Stimulated activated CD4-positive, alpha-beta T cell treated with anti-CD3 and anti-CD28 coated beads, TNF-alpha, amount 100 ng/mL, for 4 hours (primary cell): Measurements from ENCODE around the gene SGPP1.
A peak's percentile ranks its signal among the peaks of the same experiment; 100 is the strongest.
"Not testable (repeated sequence)": the region's sequence is repeated elsewhere in the genome, so short reads cannot be mapped to it uniquely, and the experiment has no call there.

Experiments
- DNase-seq, 3 experiments: peaks; one replicate each; pipeline ENCODE4 v3.0.0-alpha.2; 2020; ENCODE audit warnings: low read depth in 3 of 3

The SGPP1 gene

GRCh38 chr14:63727736-63728728 is at the start of gene SGPP1:
Gene SGPP1 (minus strand): TSS chr14:63728065. CDS start chr14:63727944, 121 bp downstream.
- DNase-seq, result peak; percentile 51 to 56 (median 55)

GRCh38 chr14:63777024-63777423 is 49.2 kb upstream of the SGPP1 start:
- no peak for DNase-seq

DNA sequence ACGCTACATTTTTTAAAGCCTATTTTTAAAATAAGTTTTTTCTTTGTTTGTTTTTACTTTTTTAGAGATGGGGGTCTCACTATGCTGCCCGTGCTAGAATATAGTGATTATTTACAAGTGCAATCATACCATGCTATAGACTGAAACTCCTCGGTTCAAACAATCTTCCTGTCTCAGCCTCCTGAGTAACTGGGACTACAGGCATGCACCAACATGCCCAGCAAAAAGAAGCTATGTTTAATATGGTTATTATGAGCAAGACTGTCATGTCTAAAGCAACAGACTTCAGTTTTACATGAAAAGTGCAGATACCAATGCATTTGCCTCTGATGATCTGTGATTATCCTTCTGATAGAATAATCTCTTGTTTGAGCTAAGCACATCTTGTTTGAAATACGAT is 45.6 kb upstream of the SGPP1 start:
- DNase-seq, result no peak

GRCh38 chr14:63770187-63770807 is 42.4 kb upstream of the SGPP1 start:
- peak in 2 of 3 experiments; percentile 17 to 21 for DNase-seq

- DNase-seq, result no peak
Observed at GRCh38 chr14:63766611-63767010, 38.7 kb upstream of the SGPP1 start.

GRCh38 chr14:63764620-63765139 is 36.8 kb upstream of the SGPP1 start:
- no peak for DNase-seq

- no peak for DNase-seq
Observed at GRCh38 chr14:63764103-63764502, 36.2 kb upstream of the SGPP1 start.

DNA sequence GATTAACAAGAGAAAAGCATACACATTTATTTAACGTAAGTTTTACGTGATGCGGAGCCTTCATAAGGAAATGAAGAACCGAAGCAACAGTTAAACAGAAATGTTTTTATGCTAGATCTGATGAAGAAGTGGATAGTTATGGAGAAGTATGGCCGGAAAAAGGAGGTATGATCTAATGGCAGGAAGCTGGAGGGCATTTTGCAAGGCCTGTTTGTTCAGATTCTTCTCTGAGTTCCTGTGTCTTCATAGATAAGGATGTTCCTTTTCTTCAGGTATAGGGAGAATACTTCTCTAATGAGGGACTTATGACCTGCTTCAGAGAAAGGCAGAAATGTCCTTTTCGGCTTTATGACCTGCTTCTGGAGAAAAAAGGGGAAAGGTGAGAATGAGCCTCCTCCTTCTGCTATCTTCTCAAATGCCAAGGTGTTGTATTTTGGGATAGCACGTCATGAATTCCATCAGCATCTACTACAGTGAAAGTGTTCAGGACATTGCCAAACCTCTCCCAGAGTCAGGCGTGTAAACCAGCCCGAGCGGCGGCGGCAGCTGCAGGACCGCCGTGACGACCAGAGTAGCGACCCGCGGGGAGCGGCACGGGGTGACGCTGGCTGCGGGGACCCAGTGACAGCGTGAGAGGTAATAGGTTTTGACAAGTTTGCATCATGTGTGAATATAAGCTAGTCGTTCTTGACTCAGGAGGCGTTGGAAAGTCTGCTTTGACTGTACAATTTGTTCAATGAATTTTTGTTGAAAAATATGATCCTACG is 33.7 kb upstream of the SGPP1 start:
- no peak for DNase-seq

- DNase-seq, result no peak
Observed at GRCh38 chr14:63760014-63760413, 32.1 kb upstream of the SGPP1 start.

DNA sequence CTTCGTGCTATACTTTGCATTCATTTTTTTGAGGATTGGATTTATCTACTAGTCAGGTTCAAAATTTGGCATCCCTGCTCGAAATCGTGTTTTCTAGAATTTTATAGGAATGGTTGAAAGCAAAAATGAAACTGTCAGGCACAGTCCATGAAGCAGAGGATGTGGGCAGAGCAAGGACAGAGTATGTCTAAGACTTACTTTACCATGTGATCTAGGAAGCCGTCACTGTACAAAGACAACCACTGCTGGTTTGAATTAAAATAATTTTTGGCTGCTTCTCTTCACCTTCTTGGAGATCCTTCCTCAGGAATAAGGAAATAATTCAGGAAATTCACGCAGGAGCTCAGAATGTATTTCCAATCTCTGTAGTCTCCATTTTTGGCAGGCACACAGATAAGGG is 31.6 kb upstream of the SGPP1 start:
- no peak for DNase-seq

DNA sequence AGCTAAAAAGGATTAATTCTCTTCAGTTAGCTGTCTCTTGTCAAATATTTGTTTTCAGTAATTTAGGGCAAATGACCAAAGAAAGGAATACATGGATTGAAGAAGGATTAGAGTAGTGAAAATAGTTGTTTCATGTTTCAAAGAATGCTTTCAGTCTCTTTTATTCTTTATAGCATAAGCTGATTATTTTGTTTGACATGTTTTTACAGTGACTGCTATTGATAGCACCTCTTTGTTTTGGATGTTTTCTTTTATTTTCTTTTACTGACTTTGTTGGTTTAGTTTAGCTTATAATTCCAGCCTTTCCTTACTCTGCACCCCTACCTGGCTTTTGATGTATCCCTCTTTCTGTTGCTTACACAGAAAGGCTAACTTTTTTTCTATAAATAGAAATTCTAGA is 29.3 kb upstream of the SGPP1 start:
- DNase-seq, result no peak

- DNase-seq, result no peak
Observed at GRCh38 chr14:63752449-63753169, 24.7 kb upstream of the SGPP1 start.

DNA sequence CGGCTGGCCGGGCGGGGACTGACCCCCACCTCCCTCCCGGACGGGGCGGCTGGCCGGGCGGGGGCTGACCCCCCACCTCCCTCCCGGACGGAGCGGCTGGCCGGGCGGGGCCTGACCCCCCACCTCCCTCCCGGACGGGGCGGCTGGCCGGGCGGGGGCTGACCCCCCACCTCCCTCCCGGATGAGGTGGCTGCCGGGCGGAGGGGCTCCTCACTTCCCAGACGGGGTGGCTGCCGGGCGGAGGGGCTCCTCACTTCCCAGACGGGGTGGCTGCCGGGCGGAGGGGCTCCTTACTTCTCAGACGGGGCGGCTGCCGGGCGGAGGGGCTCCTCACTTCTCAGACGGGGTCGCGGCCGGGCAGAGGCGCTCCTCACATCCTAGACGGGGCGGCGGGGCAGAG is 23.2 kb upstream of the SGPP1 start:
- DNase-seq, result not testable (repeated sequence)

DNA sequence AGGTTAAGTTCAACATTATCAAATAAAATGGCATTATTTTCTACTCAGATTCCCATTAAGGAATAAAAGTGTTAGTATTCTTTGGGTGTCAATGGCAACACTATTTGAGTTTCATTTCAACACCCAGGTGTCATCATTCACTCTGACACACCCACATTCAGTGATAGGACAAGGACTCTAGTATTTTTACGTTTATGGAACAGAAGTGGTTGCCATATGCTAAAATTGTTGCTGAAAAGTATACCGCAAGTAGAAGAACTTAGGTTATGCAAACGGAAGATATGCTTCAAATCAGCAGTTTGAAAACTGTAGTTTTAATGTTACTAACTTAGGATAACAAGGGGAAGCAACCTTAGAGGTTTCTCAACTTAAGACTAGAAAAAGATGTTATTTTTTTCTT is 20.0 kb upstream of the SGPP1 start:
- no peak for DNase-seq

DNA sequence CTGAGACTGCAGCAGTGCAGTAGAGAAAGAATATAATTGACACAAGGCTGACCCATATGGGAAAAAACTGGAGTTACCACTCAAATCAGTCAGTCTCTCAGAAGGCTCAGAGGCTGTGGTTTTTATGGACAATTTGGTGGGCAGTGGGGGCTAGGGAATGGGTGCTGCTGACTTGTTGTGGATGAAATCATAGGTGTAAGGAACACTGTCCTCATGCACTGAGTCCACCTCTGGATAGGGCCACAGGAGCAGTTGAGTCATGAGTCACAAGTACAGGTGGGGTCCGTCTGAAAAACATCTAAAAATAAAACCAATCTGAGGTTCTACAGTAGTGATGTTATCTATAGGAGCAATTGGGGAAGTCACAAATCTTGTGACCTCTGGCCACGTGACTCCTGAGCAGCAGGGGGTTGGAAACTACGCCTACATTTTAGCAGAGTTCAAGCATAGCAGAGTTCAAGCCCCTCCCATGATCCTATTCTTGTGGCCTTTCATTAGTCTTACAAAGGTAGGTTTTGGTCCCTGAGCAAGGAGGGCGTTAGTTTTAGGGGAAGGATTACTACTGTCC is 18.1 kb upstream of the SGPP1 start:
- no peak for DNase-seq

- DNase-seq, result no peak
Observed at GRCh38 chr14:63745272-63745671, 17.4 kb upstream of the SGPP1 start.

DNA sequence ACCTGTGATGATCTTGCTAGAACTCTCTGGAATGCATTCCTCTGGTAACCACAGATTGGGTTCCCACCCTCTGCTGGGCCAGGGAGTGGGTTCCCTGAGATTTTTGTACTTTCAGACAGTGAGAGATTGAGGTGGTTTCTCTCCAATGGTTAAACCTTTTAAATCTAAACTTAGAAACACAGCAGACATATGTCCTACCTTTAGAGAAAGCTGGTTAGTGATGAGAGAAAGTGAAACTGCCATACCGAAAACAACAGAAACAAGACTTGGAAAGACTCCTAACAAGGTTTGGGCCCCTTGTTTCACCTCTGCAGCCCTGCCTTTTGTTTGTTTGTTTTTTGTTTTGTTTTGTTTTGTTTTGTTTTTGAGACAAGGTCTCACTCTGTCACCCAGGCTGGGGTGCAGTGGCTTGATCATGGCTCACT is 9.7 kb upstream of the SGPP1 start:
- no peak for DNase-seq

- no peak for DNase-seq
Observed at GRCh38 chr14:63735720-63736119, 7.9 kb upstream of the SGPP1 start.

DNA sequence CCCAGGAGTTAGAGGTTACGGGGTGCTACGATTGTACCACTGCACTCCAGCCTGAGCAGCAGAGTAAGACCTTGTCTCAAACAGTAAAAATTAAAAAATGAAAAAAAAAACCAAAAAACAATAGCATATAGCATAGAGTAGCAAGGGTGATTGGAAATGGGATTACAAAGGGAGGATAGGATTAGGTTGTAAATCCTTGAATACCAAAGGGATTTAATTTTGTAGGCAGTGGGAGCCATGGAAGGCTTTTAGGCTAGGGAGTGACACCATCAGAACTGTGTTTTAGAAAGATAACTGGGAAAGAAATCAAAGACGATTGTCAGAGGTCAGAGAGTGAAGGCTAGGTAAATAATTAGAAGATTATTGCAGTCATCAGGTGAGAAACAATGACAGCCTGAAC is 2.8 kb upstream of the SGPP1 start:
- no peak for DNase-seq

- DNase-seq, result no peak
Observed at GRCh38 chr14:63727231-63727735, 582 bp downstream of the SGPP1 start.

DNA sequence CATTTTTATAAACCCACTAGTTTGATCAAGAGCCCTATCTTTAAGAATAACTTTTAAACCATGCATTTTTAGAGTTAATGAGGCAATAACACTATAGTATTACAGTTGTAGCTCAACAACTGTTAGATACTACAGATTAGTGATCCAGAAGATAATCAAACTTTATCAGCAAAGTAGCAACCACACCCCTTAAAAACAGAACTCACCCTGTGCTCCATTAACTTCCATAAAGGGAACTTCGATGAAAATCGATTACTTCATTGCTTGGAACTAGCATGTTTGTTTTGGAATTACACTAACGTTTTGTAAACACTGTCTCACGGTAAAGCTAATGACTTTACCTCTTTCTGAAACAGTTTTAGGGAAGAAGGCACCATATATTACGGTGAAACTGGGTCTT is 1.4 kb downstream of the SGPP1 start:
- DNase-seq, result no peak
